ENCODE results near the gene CUX1.

The CUX1 gene

DNA sequence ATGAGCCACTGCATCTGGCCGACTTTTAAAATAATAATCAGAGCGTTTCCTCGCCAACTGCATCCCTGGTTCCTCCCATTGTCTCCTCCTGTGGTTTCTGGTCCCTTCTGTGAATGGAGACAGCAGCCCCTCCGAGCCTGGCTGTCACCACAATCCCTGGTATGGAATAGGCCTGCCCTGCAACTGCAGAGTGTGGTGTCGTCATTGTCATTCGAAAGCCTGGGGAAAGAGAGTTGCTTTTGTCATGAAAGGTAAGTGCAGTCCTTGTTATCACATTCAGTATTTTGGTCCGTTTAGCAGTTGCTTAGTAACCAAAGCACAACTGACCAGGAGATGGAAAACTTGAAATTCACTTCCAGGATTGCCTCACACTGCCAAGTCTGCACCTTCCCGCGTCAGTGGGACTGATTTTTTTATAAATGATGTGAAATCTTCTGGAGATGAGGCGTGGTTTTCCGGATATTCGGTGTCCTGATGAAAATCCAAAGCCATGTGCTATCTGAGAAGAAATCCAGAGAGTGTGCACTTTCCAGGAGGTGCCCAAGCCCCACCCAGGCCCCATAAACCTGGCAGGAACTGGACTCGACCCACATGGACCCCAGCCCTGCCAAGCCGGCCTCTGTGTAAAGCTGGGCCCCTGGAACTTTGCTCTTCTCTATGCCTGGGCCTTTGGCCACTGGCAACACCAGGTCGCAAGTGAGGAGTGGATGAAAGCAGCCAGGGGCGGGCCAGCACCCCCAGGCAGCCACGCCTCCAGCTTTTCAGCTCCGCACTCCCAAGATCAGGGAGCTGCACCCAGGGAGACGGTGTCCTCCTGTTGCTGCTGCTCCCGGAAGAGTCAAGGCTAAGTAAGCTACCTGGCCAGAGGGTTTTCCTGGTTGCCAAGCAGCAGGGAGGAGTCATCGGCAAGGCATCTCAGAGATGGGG lies 335.5 kb downstream of the CUX1 start:
- TF ChIP-seq, protein P1, sequence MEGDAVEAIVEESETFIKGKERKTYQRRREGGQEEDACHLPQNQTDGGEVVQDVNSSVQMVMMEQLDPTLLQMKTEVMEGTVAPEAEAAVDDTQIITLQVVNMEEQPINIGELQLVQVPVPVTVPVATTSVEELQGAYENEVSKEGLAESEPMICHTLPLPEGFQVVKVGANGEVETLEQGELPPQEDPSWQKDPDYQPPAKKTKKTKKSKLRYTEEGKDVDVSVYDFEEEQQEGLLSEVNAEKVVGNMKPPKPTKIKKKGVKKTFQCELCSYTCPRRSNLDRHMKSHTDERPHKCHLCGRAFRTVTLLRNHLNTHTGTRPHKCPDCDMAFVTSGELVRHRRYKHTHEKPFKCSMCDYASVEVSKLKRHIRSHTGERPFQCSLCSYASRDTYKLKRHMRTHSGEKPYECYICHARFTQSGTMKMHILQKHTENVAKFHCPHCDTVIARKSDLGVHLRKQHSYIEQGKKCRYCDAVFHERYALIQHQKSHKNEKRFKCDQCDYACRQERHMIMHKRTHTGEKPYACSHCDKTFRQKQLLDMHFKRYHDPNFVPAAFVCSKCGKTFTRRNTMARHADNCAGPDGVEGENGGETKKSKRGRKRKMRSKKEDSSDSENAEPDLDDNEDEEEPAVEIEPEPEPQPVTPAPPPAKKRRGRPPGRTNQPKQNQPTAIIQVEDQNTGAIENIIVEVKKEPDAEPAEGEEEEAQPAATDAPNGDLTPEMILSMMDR (IDR thresholded peaks at IDR 0.05) = no peak
- H3K27me3 Mint-ChIP-seq (ENCODE audit: low read depth, poor library complexity) = peaks cover 6% of the 10 kb centered on the region

DNA sequence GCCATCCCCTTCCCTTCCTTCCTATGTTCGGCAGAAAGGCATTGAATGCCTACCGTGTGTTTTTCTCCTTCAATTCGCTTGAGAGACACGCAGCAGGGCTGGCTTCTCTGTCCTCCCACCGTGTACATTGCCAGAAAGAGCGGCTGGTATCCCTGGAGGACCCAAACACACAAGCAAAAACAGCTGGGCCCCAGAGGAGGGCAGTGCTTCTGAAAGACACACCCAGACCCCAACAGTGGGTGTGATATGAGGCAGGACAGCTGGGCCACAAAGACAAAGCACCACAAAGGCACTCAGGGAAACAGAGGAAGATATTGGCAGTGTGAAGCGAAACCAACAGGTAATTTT lies 336.1 kb downstream of the CUX1 start:
- no peak overlapping the region for H3K4me3 Mint-ChIP-seq
- no peak overlapping the region for H3K27ac Mint-ChIP-seq
- H3K4me1 Mint-ChIP-seq = peaks cover 32% of the 10 kb centered on the region
- H3K36me3 Mint-ChIP-seq (ENCODE audit: low read depth) = peaks cover 43% of the 10 kb centered on the region
- no peaks in the 10 kb centered on the region for H3K9me3 Mint-ChIP-seq
- no peak for DNase-seq
- TF ChIP-seq, protein P1 (IDR thresholded peaks at IDR 0.05) = no peak
- H3K27me3 Mint-ChIP-seq (ENCODE audit: low read depth, poor library complexity) = peaks cover 4% of the 10 kb centered on the region

More for the DNA sequence above, 335.5 kb downstream of the CUX1 start:
- no peaks in the 10 kb centered on the region for H3K9me3 Mint-ChIP-seq
- H3K4me3 Mint-ChIP-seq = no peak overlapping the region
- H3K27ac Mint-ChIP-seq = peak overlapping the region; percentile 89
- DNase-seq = no peak
- H3K36me3 Mint-ChIP-seq (ENCODE audit: low read depth) = peaks cover 39% of the 10 kb centered on the region
- peaks cover 32% of the 10 kb centered on the region for H3K4me1 Mint-ChIP-seq

DNA sequence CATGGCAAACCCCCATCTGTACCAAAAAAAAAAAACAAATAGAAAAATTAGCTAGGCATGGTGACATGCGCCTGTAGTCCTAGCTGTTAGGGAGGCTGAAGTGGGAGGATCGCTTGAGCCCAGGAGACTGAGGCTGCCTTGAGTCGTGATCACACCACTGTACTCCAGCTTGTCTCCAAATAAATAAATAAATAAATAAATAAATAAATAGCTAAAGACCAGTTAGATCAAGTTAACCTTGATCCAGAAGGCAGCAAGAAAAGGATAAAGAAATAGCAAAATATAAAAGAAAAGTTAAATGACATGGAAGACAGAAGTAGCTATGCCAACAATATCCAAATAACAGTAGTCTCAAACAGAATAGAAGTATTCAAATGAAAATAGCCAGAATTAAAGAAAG lies 337.0 kb downstream of the CUX1 start:
- no peak overlapping the region for H3K4me3 Mint-ChIP-seq
- H3K36me3 Mint-ChIP-seq (ENCODE audit: low read depth) = peaks cover 41% of the 10 kb centered on the region
- H3K4me1 Mint-ChIP-seq = peaks cover 32% of the 10 kb centered on the region
- H3K27ac Mint-ChIP-seq = no peak overlapping the region
- peaks cover 4% of the 10 kb centered on the region for H3K27me3 Mint-ChIP-seq (ENCODE audit: low read depth, poor library complexity)
- no peak for DNase-seq
- TF ChIP-seq, protein P1 (IDR thresholded peaks at IDR 0.05) = no peak
- H3K9me3 Mint-ChIP-seq = no peaks in the 10 kb centered on the region

DNA sequence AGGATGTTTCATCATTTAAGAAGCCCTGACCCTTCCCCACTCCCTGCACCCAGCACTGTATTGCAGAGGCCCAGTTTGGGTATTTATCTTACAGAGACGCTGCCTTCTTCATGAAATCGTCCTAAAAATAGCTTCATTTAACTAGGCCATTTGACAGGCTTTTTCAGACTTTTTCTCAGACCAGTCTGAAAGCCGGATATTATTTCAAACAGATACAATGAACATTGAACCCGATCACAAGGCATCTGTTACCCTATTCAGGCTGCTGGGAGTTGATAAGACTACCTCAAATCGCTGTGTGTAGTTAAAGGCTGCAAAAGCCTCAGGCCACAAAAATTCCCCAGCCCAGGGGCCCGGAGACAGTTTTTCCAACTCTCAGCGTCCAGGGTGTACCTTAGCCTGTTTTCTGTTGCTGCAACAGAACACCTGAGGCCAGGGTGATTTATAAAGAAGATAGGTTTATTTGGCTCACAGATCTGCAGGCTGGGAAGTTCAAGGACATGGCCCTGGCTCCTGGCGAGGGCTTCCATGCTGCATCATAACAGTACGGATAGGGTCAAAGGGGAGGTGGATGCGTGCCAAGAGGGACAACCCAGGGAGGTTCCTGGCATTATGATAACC lies 338.5 kb downstream of the CUX1 start:
- Mint-ChIP-seq H3K36me3 (ENCODE audit: low read depth) (peaks cover 39% of the 10 kb centered on the region), H3K27ac (no peak overlapping the region), H3K4me3 (no peak overlapping the region), H3K27me3 (ENCODE audit: low read depth, poor library complexity) (peaks cover 4% of the 10 kb centered on the region), H3K4me1 (peaks cover 26% of the 10 kb centered on the region), H3K9me3 (no peaks in the 10 kb centered on the region)
- no peak for DNase-seq
- TF ChIP-seq, protein P1 (IDR thresholded peaks at IDR 0.05) = no peak

DNA sequence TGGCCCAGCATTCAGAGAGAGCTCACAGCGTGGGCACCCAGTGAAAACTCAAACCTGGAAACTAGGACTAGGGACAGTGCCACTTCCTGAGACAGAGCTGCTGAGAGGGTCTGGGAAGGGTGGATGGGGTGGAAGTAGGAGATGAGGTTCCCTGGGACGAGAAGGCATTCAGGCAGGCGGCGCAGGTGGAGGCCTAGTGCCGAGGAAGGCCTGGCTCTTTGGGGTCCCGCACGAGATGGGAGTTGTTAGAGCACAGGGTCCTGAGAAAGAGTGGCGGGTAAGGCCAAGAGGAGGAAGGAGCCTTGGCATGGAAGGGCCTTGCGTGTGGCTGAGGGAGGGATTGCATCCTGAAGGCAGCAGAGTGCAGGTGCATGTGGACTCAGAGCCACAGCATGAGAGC lies 339.4 kb downstream of the CUX1 start:
- no peak overlapping the region for H3K27ac Mint-ChIP-seq
- peaks cover 41% of the 10 kb centered on the region for H3K36me3 Mint-ChIP-seq (ENCODE audit: low read depth)
- TF ChIP-seq, protein P1 (IDR thresholded peaks at IDR 0.05) = no peak
- H3K4me3 Mint-ChIP-seq = no peak overlapping the region
- no peaks in the 10 kb centered on the region for H3K9me3 Mint-ChIP-seq
- no peak for DNase-seq
- H3K4me1 Mint-ChIP-seq = peaks cover 25% of the 10 kb centered on the region
- H3K27me3 Mint-ChIP-seq (ENCODE audit: low read depth, poor library complexity) = peaks cover 4% of the 10 kb centered on the region
